Fibroblast of lung (primary cell): ENCODE data around the gene ODAM. TPM values are rescaled to one million over a fixed set of nuclear protein-coding genes. Genes with fewer than 3 reads are reported as not detected.
A peak's percentile ranks its signal among the peaks of the same experiment; 100 is the strongest.

ENCODE experiments used
- DNase-seq, 2 donors: peaks; one replicate each; pipeline versions ENCODE4 v3.0.0 to v3.0.0-alpha.2; 2010; ENCODE audit warnings: low read depth in 2 of 2
- H2AFZ ChIP-seq: 2 replicates; pipeline ENCODE4 v1.5.1; 2012; ENCODE audit warnings: low read length, control low read depth, inconsistent platforms
- H3K27ac ChIP-seq: 2 replicates; pipeline ENCODE4 v1.5.1; 2011; ENCODE audit warnings: low read length, control low read depth; ENCODE audit not compliant: insufficient read depth
- H3K27me3 ChIP-seq: 2 replicates; pipeline ENCODE4 v1.5.1; 2011; ENCODE audit warnings: mild to moderate bottlenecking, low read length; ENCODE audit not compliant: control insufficient read depth, insufficient read depth
- H3K36me3 ChIP-seq: 2 replicates; pipeline ENCODE4 v1.5.1; 2011; ENCODE audit warnings: low read length; ENCODE audit not compliant: control insufficient read depth, insufficient read depth
- H3K4me1 ChIP-seq: 2 replicates; pipeline ENCODE4 v1.5.1; 2011; ENCODE audit warnings: low read length; ENCODE audit not compliant: control insufficient read depth, insufficient read depth; ENCODE audit errors: extremely low read depth
- H3K4me2 ChIP-seq: 2 replicates; pipeline ENCODE4 v1.5.1; 2011; ENCODE audit warnings: low read length, control low read depth; ENCODE audit not compliant: insufficient read depth; ENCODE audit errors: extremely low read depth
- H3K4me3 ChIP-seq, 4 experiments: fragments of 200-600 bp in 1 of 4; sonication (generic) in 1 of 4; replicated peaks in 1 of 4; 2 replicates each; pipeline ENCODE4 v1.5.1; 2011 to 2016; ENCODE audit warnings: low read length in 4 of 4, low read depth in 3 of 4, mild to moderate bottlenecking in 3 of 4, control low read depth in 2 of 4, inconsistent platforms in 1 of 4, mixed read lengths in 1 of 4; ENCODE audit not compliant: insufficient read depth in 1 of 4; ENCODE audit errors: control extremely low read depth in 1 of 4
- H3K79me2 ChIP-seq: 2 replicates; pipeline ENCODE4 v1.5.1; 2012; ENCODE audit warnings: mild to moderate bottlenecking, low read length, inconsistent platforms; ENCODE audit not compliant: control insufficient read depth, insufficient read depth
- H3K9ac ChIP-seq: 2 replicates; pipeline ENCODE4 v1.5.1; 2011; ENCODE audit warnings: mild to moderate bottlenecking, low read length, control low read depth; ENCODE audit not compliant: insufficient read depth
- H3K9me3 ChIP-seq: 2 replicates; pipeline ENCODE4 v1.5.1; 2012; ENCODE audit warnings: low read depth, low read length; ENCODE audit not compliant: control insufficient read depth, insufficient read depth
- H4K20me1 ChIP-seq: 2 replicates; pipeline ENCODE4 v1.5.1; 2011; ENCODE audit warnings: low read length; ENCODE audit not compliant: control insufficient read depth, insufficient read depth; ENCODE audit errors: extremely low read depth
- CTCF ChIP-seq, 2 donors: IDR thresholded peaks in 1 of 2; conservative IDR thresholded peaks in 1 of 2; 1 replicate in 1 of 2; 2 replicates in 1 of 2; pipeline ENCODE4 v1.5.1; 2011 to 2012; ENCODE audit warnings: low read length in 2 of 2, control low read depth in 1 of 2, inconsistent platforms in 1 of 2, low read depth in 1 of 2, mild to moderate bottlenecking in 1 of 2
- EZH2 ChIP-seq: IDR thresholded peaks from 2 replicates; pipeline ENCODE4 v1.5.1; 2012; ENCODE audit warnings: low read length, control low read depth, mild to moderate bottlenecking; ENCODE audit errors: missing control alignments
- polyA plus RNA-seq, 2 donors: library from polyadenylated mRNA; depleted of rRNA in 1 of 2; stranded (reverse) in 1 of 2; unstranded in 1 of 2; fragments of >200 nt; gene quantifications; 2 replicates each; pipeline ENCODE4 v1.2.1, GENCODE V29; 2011 to 2012; ENCODE audit warnings: missing spikeins in 1 of 2
- total RNA-seq: library from RNA; depleted of rRNA; stranded (reverse); fragments of >200 nt; gene quantifications from 2 replicates; pipeline ENCODE4 v1.2.1, GENCODE V29; 2014

The ODAM gene
- total and polyA plus RNA-seq, 2 donors (not counting 1 experiment from before 2014, with no cell fraction given) = not detected

DNA sequence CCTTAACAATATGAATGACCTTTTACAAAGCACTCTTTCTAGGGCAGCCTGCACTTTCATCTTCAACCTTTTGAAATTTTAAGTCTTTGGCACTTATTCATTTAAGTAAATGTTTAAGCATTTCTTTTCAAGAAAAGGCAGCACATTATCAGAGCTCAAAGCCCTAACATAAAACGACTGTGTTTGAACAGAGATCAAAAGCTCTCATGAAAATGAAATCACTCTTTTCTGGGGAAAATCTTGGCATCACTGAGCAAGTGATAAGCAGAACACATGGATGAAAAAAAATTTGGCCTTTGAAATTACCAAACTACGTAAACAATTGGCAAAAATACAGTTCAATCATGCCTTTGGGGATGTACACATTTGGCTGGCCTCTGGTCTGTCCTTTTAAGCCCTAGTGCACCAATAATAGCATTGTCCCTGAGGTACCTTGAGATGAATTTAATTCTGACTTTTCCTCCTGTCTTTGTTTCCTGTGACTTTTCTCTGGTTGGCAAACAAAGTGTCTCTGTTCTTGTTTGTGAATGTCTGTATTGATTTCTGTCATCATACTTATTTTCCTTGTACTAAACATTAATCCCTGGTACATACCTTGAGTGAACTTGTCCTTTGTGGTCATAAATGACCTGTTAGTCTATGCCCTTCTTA lies 12.9 kb upstream of the ODAM start:
- Histone ChIP-seq H3K27ac (no peak overlapping the region), H3K4me3 (no peak overlapping the region), H3K9me3 (no peaks in the 10 kb centered on the region), H3K27me3 (no peaks in the 10 kb centered on the region), H4K20me1 (no peaks in the 10 kb centered on the region), H3K36me3 (no peaks in the 10 kb centered on the region), H3K9ac (no peak overlapping the region), H3K4me1 (no peaks in the 10 kb centered on the region), H2AFZ (no peak overlapping the region), H3K4me2 (no peak overlapping the region), H3K79me2 (no peaks in the 10 kb centered on the region)
- TF ChIP-seq EZH2 (no peak), CTCF (conservative IDR thresholded peaks at IDR 0.05 in 1 of 2, IDR thresholded peaks at IDR 0.05 in 1 of 2; ENCODE audit: low read depth in 1 of 2, low read length in 2 of 2) (no peak)
- DNase-seq = no peak

- Histone ChIP-seq H3K27me3 (no peaks in the 10 kb centered on the region), H3K4me2 (no peak overlapping the region), H3K79me2 (no peaks in the 10 kb centered on the region), H2AFZ (no peak overlapping the region), H3K27ac (no peak overlapping the region), H3K4me1 (no peaks in the 10 kb centered on the region), H3K9ac (no peak overlapping the region), H3K36me3 (no peaks in the 10 kb centered on the region), H3K4me3 (no peak overlapping the region), H4K20me1 (no peaks in the 10 kb centered on the region), H3K9me3 (no peaks in the 10 kb centered on the region)
- TF ChIP-seq CTCF (conservative IDR thresholded peaks at IDR 0.05 in 1 of 2, IDR thresholded peaks at IDR 0.05 in 1 of 2; ENCODE audit: low read depth in 1 of 2, low read length in 2 of 2) = peak; percentile 44 to 79
- TF ChIP-seq EZH2 = no peak
- peak; percentile 23 to 79 for DNase-seq
Observed at GRCh38 chr4:70183168-70183939, 12.2 kb upstream of the ODAM start.

GRCh38 chr4:70183940-70184246 lies 11.6 kb upstream of the ODAM start:
- no peak overlapping the region for H3K9ac ChIP-seq
- no peak overlapping the region for H3K4me3 ChIP-seq
- H3K9me3 ChIP-seq = no peaks in the 10 kb centered on the region
- no peaks in the 10 kb centered on the region for H4K20me1 ChIP-seq
- H3K27ac ChIP-seq = no peak overlapping the region
- no peak overlapping the region for H3K4me2 ChIP-seq
- no peaks in the 10 kb centered on the region for H3K36me3 ChIP-seq
- no peaks in the 10 kb centered on the region for H3K27me3 ChIP-seq
- no peak for DNase-seq
- TF ChIP-seq CTCF (conservative IDR thresholded peaks at IDR 0.05 in 1 of 2, IDR thresholded peaks at IDR 0.05 in 1 of 2; ENCODE audit: low read depth in 1 of 2, low read length in 2 of 2) = no peak
- TF ChIP-seq EZH2 = no peak
- no peaks in the 10 kb centered on the region for H3K79me2 ChIP-seq
- H2AFZ ChIP-seq = no peak overlapping the region
- no peaks in the 10 kb centered on the region for H3K4me1 ChIP-seq
